ENCODE measurements around the gene TMEM33.

Gene TMEM33

DNA sequence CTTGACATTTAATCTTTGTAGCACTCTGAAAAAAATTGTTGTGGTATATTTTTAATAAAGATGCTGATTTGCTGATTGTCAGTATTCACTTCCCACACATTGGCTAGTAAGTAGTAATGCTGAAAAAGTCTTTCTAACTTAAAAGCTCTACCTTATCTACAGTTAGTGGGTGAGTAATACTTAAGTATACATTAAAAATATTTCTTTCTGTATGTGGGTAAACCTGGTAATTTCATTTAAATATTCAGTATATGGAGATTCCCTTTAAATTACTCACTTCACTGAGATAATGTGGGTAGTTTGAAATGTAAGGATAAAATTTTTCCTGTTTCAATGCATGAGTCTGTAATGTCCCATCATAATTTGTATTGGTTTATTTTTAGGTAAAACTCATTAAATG is 5.6 kb downstream of the TMEM33 start:
- DNase-seq, result no peak

DNA sequence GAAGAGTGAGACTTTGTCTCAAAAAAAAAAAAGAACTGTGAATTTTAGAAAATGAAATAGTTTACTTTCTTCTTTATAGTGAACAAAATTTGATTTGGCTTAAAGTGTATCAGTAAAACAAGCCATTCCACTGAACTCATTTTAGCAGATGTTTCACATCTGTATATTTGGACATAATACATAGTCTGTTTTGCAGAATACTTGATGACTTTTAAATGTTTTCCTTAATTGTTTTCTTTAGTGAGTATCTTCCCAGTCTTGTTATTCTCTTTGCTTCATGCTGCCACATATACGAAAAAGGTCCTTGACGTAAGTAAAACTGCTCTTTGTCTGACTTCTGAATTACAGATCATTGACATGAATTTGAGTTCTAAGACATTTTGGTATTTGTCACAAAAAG is 8.3 kb downstream of the TMEM33 start:
- DNase-seq, result no peak

DNA sequence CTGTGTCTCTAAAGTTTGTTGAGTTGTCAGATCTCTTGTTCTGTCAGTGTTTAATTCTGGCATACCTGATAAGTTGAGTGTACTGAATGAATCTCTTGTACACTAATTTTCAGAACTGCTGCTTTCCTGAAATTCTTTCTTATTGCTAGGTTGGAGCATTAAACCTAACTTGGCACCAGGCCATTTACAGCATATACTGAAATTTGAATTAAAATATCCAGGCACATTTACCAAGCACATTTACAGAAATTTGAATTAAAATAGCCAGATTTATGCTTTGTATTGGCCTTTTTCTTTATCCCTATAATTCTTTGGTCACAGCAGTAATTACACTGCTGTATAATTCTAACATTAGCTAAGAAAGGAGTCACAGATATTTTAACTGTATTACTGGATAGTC is 8.9 kb downstream of the TMEM33 start:
- DNase-seq, result no peak

DNA sequence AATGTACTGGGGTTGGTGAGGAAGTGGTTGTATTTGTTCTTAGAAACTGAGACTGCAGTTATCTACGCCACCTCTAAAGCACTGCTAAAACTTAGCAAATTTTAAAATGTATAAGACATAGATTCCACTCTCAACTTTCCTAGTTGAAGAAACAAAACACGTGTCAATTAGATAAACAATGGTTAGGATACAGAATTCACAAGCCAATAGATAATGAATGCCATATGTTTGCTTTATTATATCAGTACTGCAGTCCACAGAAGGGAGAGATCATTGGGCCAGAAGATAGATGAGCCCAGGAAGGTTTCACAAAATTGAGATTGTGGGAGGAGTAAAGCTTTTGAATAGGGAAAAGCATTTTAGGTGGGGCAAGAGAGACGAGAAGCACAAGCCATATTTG is 14.3 kb downstream of the TMEM33 start:
- DNase-seq, result no peak

DNA sequence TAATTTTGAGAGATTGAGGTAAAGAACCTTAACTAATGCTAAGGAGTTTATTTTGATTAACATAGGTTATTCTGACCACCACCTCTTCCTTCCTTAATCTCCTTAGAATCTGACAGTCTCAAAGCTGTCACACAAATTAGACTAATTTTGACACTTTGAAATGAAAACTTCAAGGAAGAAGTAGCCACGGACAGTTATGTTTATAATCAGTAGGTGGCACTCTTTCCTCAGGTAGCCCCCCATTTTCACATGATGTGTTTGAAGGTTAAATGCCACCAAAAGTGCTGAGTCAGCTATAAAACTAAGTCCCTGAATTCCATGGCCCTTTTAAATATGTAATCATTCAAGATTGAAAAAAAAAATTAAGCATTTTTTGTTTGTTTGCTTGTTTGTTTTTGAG is 22.4 kb downstream of the TMEM33 start:
- no peak for DNase-seq

DNA sequence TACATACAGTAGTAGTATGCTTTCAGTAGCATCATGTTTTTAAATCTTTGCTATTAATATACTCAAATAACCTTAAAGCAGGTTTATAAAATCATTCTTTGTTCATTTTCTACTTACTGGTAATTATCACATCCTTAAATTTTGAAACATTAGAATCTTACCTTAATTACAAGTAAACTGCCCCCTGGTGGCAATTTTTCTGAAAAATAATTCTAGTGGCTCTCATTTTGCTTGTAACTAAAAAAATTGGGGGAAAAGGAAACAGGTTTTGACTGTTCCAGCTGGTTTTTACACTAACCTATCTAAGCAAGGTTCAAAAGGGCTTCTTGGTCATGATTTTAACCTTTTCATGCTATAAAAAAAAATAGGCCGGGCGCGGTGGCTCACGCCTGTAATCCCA is 27.9 kb downstream of the TMEM33 start:
- no peak for DNase-seq

DNA sequence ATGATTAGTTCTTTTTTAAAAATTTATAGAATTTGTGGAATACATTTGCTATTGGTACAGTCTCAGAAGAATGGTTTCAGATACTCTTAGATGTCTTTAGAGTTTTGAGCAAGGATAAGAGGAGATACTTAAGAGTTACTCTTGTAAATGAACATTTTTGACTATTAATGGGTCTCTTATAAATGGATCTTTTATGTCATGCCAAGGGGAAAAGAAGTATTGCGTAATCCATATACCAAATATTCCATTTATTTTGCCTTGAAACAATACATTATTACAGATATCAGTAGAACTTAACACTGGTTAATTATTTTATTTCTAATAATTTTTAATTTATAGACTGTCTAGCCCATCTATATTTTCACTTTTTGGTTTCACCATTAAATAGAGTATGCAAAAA is 29.2 kb downstream of the TMEM33 start:
- no peak for DNase-seq

DNA sequence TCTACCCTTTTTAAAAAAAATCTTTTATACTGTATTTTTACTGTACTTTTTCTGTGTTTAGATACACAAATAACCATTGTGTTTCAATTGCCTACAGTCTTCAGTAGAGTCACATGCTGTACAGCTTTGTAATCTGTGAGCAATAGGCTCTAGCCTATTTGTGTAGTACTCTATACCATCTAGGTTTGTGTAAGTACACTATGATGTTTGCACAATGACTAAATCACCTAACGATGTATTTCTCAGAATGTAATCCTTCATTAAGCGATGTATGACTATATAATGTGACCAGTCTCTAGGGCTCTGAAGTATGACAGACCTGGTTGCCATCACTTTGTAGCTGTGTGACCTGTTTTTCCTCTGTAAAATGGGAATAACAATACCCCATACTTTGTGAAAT is 32.2 kb downstream of the TMEM33 start:
- no peak for DNase-seq

DNA sequence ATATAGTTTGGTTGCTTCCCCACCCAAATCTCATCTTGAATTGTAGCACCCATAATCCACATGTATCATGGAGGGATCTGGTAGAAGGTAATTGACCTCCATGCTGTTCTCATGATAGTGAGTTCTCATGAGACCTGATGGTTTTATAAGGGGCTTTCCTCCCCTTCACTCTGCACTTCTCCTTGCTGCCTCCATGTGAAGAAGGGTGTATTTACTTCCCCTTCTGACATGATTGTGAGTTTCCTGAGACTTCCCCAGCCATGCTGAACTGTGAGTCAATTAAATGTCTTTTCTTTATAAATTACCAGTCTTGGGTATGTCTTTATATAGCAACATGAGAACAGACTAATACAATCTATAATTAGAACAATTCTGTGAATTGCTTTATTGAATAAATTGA is 34.4 kb downstream of the TMEM33 start:
- no peak for DNase-seq

DNA sequence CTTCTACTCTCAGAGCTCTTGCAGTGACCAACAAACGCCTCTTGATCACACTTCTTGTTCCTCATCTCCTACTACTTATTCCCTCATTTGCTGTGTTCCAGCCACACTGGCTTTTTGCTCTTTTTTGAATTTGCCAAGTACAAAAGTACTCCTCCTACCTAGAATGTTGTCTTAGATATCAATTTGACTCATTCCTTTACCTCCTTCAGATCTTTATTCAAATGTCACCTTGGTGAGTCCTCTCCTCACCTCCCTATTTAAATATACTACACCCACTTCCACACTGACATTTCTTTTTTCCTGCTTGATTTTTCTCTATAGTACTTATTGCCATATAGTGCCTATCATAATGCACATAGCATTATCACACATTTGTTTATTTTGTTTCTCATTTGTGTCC is 40.1 kb downstream of the TMEM33 start:
- no peak for DNase-seq

DNA sequence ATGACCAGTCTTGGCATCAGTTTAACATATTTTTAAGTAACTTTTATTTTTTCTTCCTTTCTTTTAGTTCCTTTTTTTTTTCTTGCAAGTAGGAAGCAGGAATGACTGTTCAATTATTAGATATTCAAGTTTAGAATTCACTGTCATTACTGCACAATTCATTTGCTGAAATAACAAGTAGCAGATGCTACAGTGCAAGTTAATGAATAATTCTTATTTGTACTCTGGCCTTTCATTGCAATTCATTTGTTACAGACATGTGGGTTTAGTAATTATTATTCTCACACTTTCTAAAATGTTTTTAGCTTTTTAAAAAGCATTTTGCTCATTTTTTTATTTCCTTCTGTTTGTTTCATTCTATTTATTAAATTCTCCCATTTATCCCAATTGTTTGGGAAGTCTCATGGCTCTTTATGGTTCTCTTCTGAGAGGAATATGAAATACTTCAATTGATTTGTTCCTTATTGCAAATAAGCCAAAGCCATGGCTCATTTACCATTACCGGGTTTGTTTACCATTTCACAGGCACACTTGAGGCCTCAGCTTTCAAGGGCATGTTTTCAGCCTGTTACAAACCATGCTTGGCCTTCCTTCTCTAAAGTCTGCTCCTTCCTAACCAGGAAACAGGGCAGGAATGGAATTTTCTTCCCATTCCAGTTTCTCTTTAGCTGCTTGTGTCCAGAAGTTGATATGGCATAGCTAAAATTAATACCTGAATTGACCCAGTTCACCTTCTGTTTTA is 41.7 kb downstream of the TMEM33 start:
- DNase-seq, result no peak

DNA sequence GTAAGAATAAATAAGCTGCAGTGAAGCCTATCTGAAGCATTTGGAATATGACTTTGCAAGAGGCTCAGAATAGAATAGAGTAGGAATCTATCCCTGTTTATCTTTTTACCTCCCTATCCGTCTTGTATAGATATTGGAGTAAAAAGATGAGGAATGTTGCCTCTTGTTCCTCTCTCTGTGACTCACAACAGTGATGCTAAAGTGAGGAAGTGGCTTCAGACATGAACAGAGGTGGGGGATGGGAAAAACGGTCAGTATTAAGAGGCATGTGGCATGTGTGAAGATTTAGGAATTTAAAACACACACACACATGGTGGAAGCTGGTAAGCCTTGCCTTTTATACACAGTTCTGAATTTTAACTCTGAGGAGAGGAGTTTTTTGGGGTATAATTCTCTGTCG is 42.5 kb downstream of the TMEM33 start:
- no peak for DNase-seq

DNA sequence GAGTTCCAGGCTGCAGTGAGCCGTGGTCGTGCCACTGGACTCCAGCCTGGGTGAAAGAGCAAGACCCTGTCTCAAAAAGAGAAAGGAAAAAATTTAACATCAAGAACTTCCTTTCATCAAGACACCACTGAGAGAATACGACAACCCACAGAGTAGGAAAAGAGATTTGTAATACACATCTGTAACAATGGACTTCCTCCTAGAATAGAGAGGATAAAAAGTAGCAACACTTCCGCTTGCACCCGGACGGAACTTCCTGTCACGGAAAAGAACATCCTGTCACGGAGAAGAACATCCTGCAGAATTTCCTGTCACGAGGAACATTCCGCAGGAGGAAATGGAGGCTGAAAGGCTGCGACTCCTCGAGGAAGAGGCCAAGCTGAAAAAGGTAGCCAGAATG is 46.2 kb downstream of the TMEM33 start, which contains the start of gene DCAF4L1:
TSS of gene DCAF4L1 (plus strand) at position 301 of the 400 bp plus-strand sequence. CDS start at position 338, 37 bp downstream.
- DNase-seq, result no peak

DNA sequence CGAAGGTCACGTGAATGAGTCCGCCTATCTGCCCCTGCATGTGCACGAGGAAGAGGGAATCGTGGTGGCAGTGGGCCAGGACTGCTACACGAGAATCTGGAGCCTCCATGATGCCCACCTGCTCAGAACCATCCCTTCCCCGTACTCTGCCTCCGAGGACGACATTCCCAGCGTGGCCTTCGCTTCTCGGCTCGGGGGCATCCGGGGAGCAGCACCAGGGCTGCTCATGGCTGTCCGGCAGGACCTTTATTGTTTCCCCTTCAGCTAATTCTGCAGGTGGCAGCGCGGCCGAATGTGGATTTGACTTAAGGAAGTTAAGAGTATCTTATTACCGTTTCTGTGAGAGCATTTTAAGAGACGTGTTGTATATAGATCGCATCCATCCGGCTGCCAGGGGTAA is 47.5 kb downstream of the TMEM33 start:
- no peak for DNase-seq

DNA sequence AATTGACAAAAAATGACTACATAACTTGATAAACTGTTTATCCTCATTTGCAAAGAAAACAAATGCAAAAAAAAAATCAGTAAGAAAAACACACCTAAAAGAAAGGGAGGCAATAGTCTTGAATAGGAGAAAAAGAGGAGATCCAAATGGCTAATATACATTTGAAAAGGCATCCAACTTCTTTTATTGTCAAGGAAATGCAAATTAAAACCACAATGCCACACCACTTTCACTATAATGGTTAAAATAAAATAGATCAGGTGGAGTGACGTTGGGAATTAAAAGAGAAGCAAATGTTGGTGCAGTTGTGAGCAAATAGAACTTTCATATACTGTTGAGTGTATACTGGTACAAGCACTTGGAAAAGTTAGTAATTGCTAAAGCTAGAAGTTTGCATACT is 49.9 kb downstream of the TMEM33 start:
- no peak for DNase-seq

DNA sequence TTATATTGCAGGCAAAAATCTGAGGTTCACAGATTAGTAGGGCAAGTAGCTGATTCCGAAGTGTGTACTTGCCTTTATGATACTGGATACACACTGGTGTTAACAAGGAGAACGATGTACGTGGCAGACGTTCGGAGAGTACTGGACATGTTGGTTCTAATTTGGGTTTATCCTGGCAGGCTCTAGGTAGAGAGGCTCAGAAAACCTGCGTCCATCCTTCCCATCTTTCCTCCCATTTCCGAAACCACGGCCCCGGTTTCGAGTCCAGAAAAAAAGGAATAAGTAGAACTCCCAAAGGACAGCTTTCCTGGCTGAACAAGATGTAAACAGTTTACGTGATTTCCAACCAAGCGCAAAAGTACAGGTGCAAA is 54.8 kb downstream of the TMEM33 start:
- no peak for DNase-seq

DNA sequence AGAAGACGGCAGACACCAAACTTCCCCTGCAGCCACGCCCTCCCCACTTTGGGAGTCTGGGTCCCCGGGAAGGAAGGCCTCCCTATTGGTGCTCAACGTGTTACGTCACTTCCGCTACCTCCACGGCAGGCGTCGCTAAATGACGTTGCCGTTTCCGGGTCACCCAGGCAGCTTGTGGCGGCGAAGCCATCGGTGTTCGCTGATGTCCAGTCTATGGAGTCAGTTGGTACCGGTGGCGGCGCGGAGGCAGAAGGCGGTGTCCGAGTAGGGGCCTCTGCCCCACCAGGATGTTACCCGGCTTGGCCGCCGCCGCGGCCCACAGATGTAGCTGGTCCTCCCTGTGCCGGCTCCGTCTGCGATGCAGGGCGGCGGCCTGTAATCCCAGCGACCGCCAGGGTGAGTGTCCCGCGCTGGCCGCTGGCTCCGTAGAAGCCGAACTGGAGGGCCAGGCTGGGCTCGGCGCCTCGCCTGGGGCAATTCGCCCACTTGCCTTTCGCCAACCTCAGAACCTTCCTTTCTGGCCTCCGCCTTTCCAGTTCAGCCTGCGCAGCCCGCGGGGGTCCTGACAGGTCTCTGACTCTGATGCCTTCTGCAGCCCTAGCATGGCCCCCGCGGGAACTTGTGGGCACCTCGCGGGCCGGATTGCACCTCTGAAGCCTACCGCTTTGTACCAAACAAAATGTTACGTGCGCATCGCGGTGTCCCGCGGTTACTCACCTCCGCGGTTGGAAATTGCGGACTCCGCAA is 55.3 kb downstream of the TMEM33 start, which contains the start of gene SLC30A9:
TSS of gene SLC30A9 (plus strand) at position 166 of the 747 bp plus-strand sequence. CDS start at position 288, 122 bp downstream.
- DNase-seq, result peak; percentile 73 to 92

DNA sequence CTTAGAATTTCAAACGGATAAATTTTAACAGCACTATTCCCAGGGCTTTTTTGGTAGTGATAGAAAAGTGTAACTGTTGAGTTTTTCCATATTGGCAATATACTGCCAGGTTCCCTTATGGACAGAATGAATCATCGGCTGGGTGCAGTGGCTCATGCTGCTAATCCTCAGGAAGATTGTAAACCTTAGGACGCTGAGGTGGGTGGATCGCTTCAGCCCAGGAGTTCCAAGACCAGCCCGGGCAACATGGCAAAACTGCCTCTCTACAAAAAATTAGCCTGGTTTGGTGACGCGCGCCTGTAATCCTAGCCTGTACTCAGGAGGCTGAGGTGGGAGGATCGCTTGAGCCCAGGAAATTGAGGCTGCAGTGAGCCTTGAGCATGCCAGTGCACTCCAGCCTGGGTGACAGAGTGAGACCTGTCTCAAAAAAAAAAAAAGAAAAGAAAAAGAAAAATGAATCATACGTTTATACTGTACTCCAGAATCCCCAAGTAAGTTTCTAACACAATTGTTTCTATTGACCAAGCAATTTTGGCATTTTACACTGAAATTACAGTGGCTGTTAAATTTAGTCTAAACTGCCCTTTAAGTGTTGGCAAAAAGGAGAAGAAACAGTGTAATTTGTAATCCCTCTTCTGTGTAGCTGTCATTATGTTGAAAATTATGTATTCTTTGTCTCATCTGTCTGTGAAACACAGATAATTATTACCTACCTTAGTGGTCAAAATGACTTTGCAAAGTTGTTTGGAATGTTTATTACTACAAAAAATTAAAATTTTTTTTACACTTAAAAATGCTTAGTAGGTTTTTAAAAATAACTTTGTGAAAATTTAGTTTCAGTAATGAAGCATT is 56.9 kb downstream of the TMEM33 start:
- no peak for DNase-seq

DNA sequence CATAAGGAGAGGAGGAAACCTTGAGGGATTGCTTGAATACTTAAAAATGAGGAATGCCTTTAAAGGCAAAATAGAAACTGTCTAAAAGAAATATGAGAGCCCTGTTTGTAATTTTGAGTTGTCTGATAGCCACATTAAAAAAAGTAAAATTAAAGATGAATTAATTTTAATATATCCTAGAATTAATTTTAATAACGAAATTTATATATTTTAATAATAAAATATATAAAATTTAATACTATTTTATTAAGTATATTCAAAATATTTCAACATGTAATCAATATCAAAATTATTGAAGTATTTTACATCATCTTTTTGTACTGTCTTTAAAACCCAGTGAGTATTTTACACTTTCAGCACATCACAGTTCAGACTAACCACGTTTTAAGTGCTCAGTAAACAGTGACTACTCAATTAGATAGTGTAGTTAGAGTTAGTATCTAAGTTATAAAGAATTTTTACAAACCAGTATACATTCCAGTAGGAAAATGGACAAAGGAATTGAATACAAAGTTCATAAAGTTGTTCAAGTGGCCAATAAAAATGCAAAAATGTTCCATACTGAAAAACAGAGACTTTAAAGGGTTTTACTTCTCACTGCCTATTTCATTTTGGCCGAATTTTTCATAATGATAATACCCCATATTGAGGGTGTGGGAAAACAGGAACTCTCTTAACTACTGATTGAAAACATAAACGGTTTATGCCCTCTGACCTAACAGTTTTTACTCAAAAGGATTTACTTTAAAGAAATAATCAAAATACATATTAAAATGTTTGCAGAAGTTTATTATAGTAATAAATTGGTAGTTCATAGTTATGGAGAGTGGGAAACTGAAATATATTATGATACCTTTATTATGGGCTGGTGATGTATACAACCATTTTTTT is 58.0 kb downstream of the TMEM33 start:
- no peak for DNase-seq

DNA sequence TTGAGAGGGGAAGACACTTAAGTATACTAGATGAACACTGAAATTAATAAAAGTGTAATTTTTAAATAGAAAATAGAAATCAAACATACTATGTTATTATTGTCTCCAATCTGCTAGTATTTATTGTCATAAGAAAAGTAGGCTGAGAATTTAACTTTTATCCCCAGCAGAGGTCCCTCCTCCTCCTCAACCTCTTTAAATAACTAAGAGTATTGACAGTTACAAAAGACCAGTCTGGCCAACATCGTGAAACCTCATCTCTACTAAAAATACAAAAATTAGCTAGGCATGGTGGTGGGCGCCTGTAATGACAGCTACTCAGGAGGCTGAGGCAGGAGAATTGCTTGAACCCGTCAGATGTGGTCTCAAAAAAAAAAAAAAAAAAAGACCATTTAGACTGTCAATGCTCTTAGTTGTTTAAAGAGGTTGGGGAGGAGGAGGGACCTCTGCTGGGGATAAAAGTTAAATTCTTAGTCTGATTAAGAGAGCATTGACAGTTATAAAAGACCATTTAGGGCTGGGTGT is 59.3 kb downstream of the TMEM33 start:
- no peak for DNase-seq

DNA sequence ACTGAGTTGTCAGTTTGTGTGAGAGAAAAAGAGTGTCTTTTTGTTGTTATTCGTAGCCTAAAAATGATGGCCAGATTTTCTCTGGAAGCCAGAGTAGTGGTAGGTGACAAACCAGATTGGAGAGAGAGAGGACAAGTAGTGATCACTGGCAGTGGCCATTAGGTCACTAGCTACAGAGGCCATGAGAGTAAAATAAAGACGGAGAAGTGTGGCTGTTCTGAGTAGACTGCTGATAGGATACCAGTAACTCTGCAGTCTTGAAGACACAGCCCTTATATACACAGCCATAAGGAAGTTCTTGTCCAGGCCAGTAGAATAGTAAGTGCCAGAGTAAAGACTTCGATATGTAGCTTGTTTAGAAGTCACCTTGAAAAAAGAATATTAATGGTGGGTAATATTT is 62.8 kb downstream of the TMEM33 start:
- DNase-seq, result no peak

DNA sequence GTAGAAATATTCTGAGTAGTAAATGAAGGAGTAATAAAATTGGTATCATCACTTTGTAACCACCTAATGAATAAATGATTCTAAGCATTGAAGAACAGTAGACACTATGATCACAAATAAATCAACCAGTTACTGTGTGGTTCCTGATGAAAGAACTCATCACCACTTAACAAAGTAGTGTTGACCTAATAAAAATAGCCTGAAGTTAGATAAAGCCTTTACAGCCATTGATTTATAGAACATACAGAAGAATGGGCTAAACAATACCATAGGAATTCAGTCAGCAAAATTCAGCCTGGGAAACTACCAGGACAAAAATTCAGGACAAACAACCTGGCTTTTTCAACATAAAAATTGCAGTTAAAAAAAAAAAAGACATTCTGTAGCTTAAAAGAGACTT is 64.1 kb downstream of the TMEM33 start:
- no peak for DNase-seq

Measured in cerebellar nuclear complex (tissue), 1 donor.